GM12878 (cell line): ENCODE results near the gene DNPEP. TPM values are rescaled to one million over a fixed set of nuclear protein-coding genes. Genes with fewer than 3 reads are reported as not detected.

ENCODE experiments used
- ATAC-seq: fragments of 200-7000 bp; cut with Tn5 transposase; 3 replicates; pipeline ENCODE4 v1.9.1; 2020; ENCODE audit warnings: mild to moderate bottlenecking, moderate library complexity
- BruUV-seq: library from RNA; stranded (reverse); fragments of 400-500 nt; replicated peaks from 2 replicates; lab custom pipeline; 2021; lab: Mats Ljungman, UMichigan
- CTCF ChIA-PET: fragments of 300-600 bp; sonication (Branson Sonifier 250); formaldehyde crosslinking; extraction: SDS; loops from one replicate; lab custom pipeline; 2021; ENCODE audit warnings: inconsistent platforms; lab: Yijun Ruan, JAX
- POLR2A ChIA-PET: fragments of 350-600 bp; formaldehyde crosslinking; extraction: SDS; loops from one replicate; lab custom pipeline; 2021; ENCODE audit warnings: inconsistent platforms; lab: Charles Lee
- RAD21 ChIA-PET: fragments of 300-600 bp; sonication (Branson Sonifier 250); formaldehyde crosslinking; loops from one replicate; lab custom pipeline; 2023; ENCODE audit warnings: antibody characterized with exemption; ENCODE audit not compliant: unreplicated experiment; lab: Charles Lee
- SMC1A ChIA-PET: fragments of 300-600 bp; sonication (Branson Sonifier 250); formaldehyde crosslinking; loops from one replicate; lab custom pipeline; 2023; ENCODE audit not compliant: unreplicated experiment, uncharacterized antibody; lab: Charles Lee
- DNase-seq: peaks from one replicate; pipeline ENCODE4 v3.0.0-alpha.2; 2011; ENCODE audit warnings: low read depth, low spot score
- FAIRE-seq: peaks from 3 replicates; lab custom pipeline; 2011; peaks lifted over from hg19 to GRCh38; lab: Jason Lieb, UNC
- H2AFZ ChIP-seq: 2 replicates; pipeline ENCODE4 v1.6.0; 2011; ENCODE audit warnings: low read depth, low read length, control low read depth; ENCODE audit not compliant: control insufficient read depth
- H3K27ac ChIP-seq: 2 replicates; pipeline ENCODE4 v1.5.1; 2011; ENCODE audit warnings: control low read depth; ENCODE audit not compliant: control insufficient read depth, insufficient read depth
- H3K27me3 ChIP-seq, 2 experiments: replicated peaks in 1 of 2; 2 replicates each; pipeline versions ENCODE4 v1.6.0 to v1.6.1; 2011; ENCODE audit warnings: low read length in 1 of 2; ENCODE audit not compliant: control insufficient read depth in 2 of 2, insufficient read depth in 2 of 2
- H3K36me3 ChIP-seq, 2 experiments: 2 replicates each; pipeline ENCODE4 v1.5.1; 2011; ENCODE audit warnings: low read length in 1 of 2; ENCODE audit not compliant: control insufficient read depth in 2 of 2, insufficient read depth in 2 of 2
- H3K4me1 ChIP-seq: 2 replicates; pipeline ENCODE4 v1.6.1; 2011; ENCODE audit warnings: mild to moderate bottlenecking, low read length, moderate library complexity, mixed read lengths; ENCODE audit not compliant: control insufficient read depth, insufficient read depth
- H3K4me2 ChIP-seq: 2 replicates; pipeline ENCODE4 v1.6.0; 2011; ENCODE audit warnings: control low read depth; ENCODE audit not compliant: control insufficient read depth, insufficient read depth
- H3K4me3 ChIP-seq: fragments of 200-600 bp; sonication (generic); 2 replicates; pipeline ENCODE4 v1.5.1; 2016
- H3K79me2 ChIP-seq: 2 replicates; pipeline ENCODE4 v1.6.0; 2011; ENCODE audit warnings: low read length; ENCODE audit not compliant: control insufficient read depth, insufficient read depth
- H3K9ac ChIP-seq: 2 replicates; pipeline ENCODE4 v1.8.0; 2011; ENCODE audit warnings: low read length, control low read depth, mixed read lengths; ENCODE audit not compliant: control insufficient read depth, insufficient read depth
- H3K9me3 ChIP-seq: replicated peaks from 3 replicates; pipeline ENCODE4 v1.5.1; 2011; ENCODE audit warnings: mild to moderate bottlenecking, low read length; ENCODE audit not compliant: control insufficient read depth, insufficient read depth
- H4K20me1 ChIP-seq: 2 replicates; pipeline ENCODE4 v1.6.0; 2011; ENCODE audit not compliant: control insufficient read depth, insufficient read depth
- BRCA1 ChIP-seq: IDR thresholded peaks from 2 replicates; pipeline ENCODE4 v1.6.1; 2011; ENCODE audit warnings: low read depth, low read length, improper control_type of control experiment
- CBFB ChIP-seq: IDR thresholded peaks from 2 replicates; pipeline ENCODE4 v1.6.1; 2016; ENCODE audit warnings: antibody characterized with exemption, low read depth
- CHD4 ChIP-seq: fragments of 200-600 bp; sonication (generic); IDR thresholded peaks from 2 replicates; pipeline ENCODE4 v1.6.1; 2016; ENCODE audit warnings: mild to moderate bottlenecking
- DPF2 ChIP-seq: fragments of 450-650 bp; IDR thresholded peaks from 2 replicates; pipeline ENCODE4 v1.6.1; 2017; ENCODE audit warnings: mild to moderate bottlenecking
- GATAD2B ChIP-seq: fragments of 450-650 bp; conservative IDR thresholded peaks from 2 replicates; pipeline ENCODE4 v1.6.1; 2017; ENCODE audit warnings: low read depth, mild to moderate bottlenecking, moderate library complexity
- JUND ChIP-seq: IDR thresholded peaks from 2 replicates; pipeline ENCODE4 v1.6.1; 2012; ENCODE audit warnings: low read depth, mild to moderate bottlenecking, low read length, improper control_type of control experiment, moderate library complexity
- MYC ChIP-seq: IDR thresholded peaks from 2 replicates; pipeline ENCODE4 v1.6.1; 2011; ENCODE audit warnings: mild to moderate bottlenecking, low read length, moderate library complexity, inconsistent platforms; ENCODE audit not compliant: insufficient read depth, insufficient replicate concordance, insufficient read length, severe bottlenecking
- NR2F1 ChIP-seq: fragments of 450-650 bp; conservative IDR thresholded peaks from 2 replicates; pipeline ENCODE4 v1.6.1; 2017; ENCODE audit warnings: mild to moderate bottlenecking
- RELA ChIP-seq: fragments of 450-650 bp; IDR thresholded peaks from 2 replicates; pipeline ENCODE4 v1.8.0; 2014; ENCODE audit warnings: borderline replicate concordance; ENCODE audit not compliant: partially characterized antibody
- SUPT20H ChIP-seq: IDR thresholded peaks from 2 replicates; pipeline ENCODE4 v1.6.1; 2011; ENCODE audit warnings: low read depth, mild to moderate bottlenecking, low read length, moderate library complexity, borderline replicate concordance; ENCODE audit not compliant: control insufficient read depth
- TCF12 ChIP-seq: IDR thresholded peaks from 2 replicates; pipeline ENCODE4 v1.6.1; 2011; ENCODE audit warnings: low read depth, mild to moderate bottlenecking, low read length
- ZBED1 ChIP-seq: IDR thresholded peaks from 2 replicates; pipeline ENCODE4 v1.6.1; 2016; ENCODE audit warnings: borderline replicate concordance
- WGBS: methylation state at CpG from one replicate; pipeline ENCODE4 v1.1.6; 2016; ENCODE audit warnings: low lambda C conversion rate; ENCODE audit not compliant: insufficient replicate concordance, insufficient coverage; ENCODE audit errors: missing lambda C conversion rate; 5-methylcytosine and 5-hydroxymethylcytosine counted together
- in situ Hi-C: fragments of 300-500 bp; cut with MboI; formaldehyde crosslinking; loops from 9 replicates; pipeline ENCODE4 v1.14.3; 2018; ENCODE audit warnings: mixed read lengths
- intact Hi-C: fragments of 100-400 bp; cut with micrococcal nuclease; formaldehyde crosslinking; loops from one replicate; pipeline ENCODE4 v1.14.2; 2022; ENCODE audit not compliant: unreplicated experiment
- polyA plus RNA-seq, 11 experiments: library from polyadenylated mRNA; depleted of rRNA in 4 of 11; unstranded in 6 of 11; stranded (reverse) in 5 of 11; fragments of >200 nt; fragmentation: Nextera tagmentation in 4 of 11; fragmentation: Illumina TruSeq in 1 of 11; extraction: Ambion mirVana in 4 of 11; extraction: Trizol in 1 of 11; gene quantifications; 1 replicate in 1 of 11; 2 replicates in 10 of 11; pipeline versions ENCODE4 v1.2.1 to v1.2.3, GENCODE V29; 2011 to 2016; ENCODE audit warnings: inconsistent platforms in 2 of 11, missing spikeins in 2 of 11, low read depth in 1 of 11
- total RNA-seq, 4 experiments: library from RNA; depleted of rRNA in 3 of 4; stranded (reverse); fragments of >200 nt in 3 of 4; fragmentation: Illumina TruSeq in 1 of 4; extraction: Trizol in 1 of 4; gene quantifications; 2 replicates each; pipeline versions ENCODE4 v1.2.1 to v1.2.3, GENCODE V29; 2013 to 2021
- TF ChIP-seq, protein P1 (sequence below): IDR thresholded peaks from 2 replicates; pipeline ENCODE4 v1.6.1; 2011; ENCODE audit warnings: borderline replicate concordance, low read depth, mild to moderate bottlenecking, moderate library complexity, low read length; ENCODE audit not compliant: insufficient read depth, poor library complexity, severe bottlenecking
- TF ChIP-seq, protein P2 (sequence below): fragments of 450-650 bp; IDR thresholded peaks from 2 replicates; pipeline ENCODE4 v1.6.1; 2016; ENCODE audit warnings: mild to moderate bottlenecking
- TF ChIP-seq, protein P3 (sequence below): IDR thresholded peaks from 2 replicates; pipeline ENCODE4 v1.6.1; 2012; ENCODE audit warnings: improper control_type of control experiment, low read depth, low read length; ENCODE audit not compliant: insufficient replicate concordance
- TF ChIP-seq, protein P4 (sequence below): IDR thresholded peaks from 2 replicates; pipeline ENCODE4 v1.6.1; 2011; ENCODE audit warnings: low read depth, low read length, improper control_type of control experiment, borderline replicate concordance

DNPEP gene
- total and polyA plus RNA-seq, 10 of the 15 experiments (the other 5 are each of a cell fraction or from before 2014, with no cell fraction given) = 33.1 to 82.0 (median 64.1) TPM

DNA sequence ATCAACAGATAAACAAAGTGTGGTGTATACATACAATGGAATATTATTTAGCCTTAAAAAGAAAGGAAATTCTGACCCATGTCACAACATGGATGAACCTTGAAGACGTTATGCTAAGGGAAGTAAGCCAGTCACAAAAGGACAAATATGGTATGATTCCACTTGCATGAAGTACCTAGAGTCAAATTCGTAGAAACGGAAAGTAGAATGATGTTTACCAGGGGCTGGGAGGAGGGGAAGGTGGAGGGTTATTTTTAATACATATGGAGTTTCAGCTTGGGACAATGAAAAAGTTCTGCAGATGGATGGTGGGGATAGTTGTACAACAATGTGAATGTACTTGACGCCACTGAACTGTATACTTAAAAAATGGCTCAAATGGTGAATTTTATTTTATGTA is 27.1 kb upstream of the DNPEP start:
- SMC1A ChIA-PET = interaction anchor here (1.3 kb wide), 1 partner anchor 23 kb away, joined by 3 read pairs; no protein-coding TSS in a partner anchor
- Histone ChIP-seq H3K4me3 (no peak overlapping the region), H4K20me1 (no peaks in the 10 kb centered on the region), H3K27me3 (peaks cover 0 to 2% of the 10 kb centered on the region in 2 experiments; a peak in 1 of 4 replicates), H3K79me2 (no peaks in the 10 kb centered on the region), H3K27ac (no peak overlapping the region), H3K9me3 (no peaks in the 10 kb centered on the region; the same call in 1 of the 3 replicates), H3K4me1 (no peaks in the 10 kb centered on the region), H3K36me3 (no peaks in the 10 kb centered on the region), H3K9ac (no peak overlapping the region), H3K4me2 (no peak overlapping the region), H2AFZ (no peak overlapping the region)
- in situ Hi-C loops = no loop called here
- no TSS peak for BruUV-seq
- RAD21 ChIA-PET = no interaction called here
- FAIRE-seq (no peak), ATAC-seq (no peak), DNase-seq (no peak)
- POLR2A ChIA-PET = no interaction called here
- CTCF ChIA-PET = no interaction called here
- intact Hi-C loops = no loop called here
- WGBS = 31% methylated on average over 4 of the region's 4 CpGs
- TF ChIP-seq TCF12 (no peak), JUND (no peak), DPF2 (no peak), CBFB (no peak), ZBED1 (no peak), SUPT20H (no peak), BRCA1 (no peak), RELA (no peak), NR2F1 (no peak), MYC (no peak), GATAD2B (no peak), CHD4 (no peak)
- TF ChIP-seq, protein P1, sequence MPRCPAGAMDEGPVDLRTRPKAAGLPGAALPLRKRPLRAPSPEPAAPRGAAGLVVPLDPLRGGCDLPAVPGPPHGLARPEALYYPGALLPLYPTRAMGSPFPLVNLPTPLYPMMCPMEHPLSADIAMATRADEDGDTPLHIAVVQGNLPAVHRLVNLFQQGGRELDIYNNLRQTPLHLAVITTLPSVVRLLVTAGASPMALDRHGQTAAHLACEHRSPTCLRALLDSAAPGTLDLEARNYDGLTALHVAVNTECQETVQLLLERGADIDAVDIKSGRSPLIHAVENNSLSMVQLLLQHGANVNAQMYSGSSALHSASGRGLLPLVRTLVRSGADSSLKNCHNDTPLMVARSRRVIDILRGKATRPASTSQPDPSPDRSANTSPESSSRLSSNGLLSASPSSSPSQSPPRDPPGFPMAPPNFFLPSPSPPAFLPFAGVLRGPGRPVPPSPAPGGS = no peak
- TF ChIP-seq, protein P2, sequence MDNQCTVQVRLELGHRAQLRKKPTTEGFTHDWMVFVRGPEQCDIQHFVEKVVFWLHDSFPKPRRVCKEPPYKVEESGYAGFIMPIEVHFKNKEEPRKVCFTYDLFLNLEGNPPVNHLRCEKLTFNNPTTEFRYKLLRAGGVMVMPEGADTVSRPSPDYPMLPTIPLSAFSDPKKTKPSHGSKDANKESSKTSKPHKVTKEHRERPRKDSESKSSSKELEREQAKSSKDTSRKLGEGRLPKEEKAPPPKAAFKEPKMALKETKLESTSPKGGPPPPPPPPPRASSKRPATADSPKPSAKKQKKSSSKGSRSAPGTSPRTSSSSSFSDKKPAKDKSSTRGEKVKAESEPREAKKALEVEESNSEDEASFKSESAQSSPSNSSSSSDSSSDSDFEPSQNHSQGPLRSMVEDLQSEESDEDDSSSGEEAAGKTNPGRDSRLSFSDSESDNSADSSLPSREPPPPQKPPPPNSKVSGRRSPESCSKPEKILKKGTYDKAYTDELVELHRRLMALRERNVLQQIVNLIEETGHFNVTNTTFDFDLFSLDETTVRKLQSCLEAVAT = no peak
- TF ChIP-seq, protein P3, sequence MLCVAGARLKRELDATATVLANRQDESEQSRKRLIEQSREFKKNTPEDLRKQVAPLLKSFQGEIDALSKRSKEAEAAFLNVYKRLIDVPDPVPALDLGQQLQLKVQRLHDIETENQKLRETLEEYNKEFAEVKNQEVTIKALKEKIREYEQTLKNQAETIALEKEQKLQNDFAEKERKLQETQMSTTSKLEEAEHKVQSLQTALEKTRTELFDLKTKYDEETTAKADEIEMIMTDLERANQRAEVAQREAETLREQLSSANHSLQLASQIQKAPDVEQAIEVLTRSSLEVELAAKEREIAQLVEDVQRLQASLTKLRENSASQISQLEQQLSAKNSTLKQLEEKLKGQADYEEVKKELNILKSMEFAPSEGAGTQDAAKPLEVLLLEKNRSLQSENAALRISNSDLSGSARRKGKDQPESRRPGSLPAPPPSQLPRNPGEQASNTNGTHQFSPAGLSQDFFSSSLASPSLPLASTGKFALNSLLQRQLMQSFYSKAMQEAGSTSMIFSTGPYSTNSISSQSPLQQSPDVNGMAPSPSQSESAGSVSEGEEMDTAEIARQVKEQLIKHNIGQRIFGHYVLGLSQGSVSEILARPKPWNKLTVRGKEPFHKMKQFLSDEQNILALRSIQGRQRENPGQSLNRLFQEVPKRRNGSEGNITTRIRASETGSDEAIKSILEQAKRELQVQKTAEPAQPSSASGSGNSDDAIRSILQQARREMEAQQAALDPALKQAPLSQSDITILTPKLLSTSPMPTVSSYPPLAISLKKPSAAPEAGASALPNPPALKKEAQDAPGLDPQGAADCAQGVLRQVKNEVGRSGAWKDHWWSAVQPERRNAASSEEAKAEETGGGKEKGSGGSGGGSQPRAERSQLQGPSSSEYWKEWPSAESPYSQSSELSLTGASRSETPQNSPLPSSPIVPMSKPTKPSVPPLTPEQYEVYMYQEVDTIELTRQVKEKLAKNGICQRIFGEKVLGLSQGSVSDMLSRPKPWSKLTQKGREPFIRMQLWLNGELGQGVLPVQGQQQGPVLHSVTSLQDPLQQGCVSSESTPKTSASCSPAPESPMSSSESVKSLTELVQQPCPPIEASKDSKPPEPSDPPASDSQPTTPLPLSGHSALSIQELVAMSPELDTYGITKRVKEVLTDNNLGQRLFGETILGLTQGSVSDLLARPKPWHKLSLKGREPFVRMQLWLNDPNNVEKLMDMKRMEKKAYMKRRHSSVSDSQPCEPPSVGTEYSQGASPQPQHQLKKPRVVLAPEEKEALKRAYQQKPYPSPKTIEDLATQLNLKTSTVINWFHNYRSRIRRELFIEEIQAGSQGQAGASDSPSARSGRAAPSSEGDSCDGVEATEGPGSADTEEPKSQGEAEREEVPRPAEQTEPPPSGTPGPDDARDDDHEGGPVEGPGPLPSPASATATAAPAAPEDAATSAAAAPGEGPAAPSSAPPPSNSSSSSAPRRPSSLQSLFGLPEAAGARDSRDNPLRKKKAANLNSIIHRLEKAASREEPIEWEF = no peak
- TF ChIP-seq, protein P4, sequence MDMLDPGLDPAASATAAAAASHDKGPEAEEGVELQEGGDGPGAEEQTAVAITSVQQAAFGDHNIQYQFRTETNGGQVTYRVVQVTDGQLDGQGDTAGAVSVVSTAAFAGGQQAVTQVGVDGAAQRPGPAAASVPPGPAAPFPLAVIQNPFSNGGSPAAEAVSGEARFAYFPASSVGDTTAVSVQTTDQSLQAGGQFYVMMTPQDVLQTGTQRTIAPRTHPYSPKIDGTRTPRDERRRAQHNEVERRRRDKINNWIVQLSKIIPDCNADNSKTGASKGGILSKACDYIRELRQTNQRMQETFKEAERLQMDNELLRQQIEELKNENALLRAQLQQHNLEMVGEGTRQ = no peak
